8988T (cell line): Measurements from ENCODE around the gene SPAAR.
"Not testable (repeated sequence)": the region's sequence is repeated elsewhere in the genome, so short reads cannot be mapped to it uniquely, and the experiment has no call there.

Source experiments
- DNase-seq: peaks from one replicate; pipeline ENCODE4 v3.0.0; 2011

Gene SPAAR, protein sequence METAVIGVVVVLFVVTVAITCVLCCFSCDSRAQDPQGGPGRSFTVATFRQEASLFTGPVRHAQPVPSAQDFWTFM

DNA sequence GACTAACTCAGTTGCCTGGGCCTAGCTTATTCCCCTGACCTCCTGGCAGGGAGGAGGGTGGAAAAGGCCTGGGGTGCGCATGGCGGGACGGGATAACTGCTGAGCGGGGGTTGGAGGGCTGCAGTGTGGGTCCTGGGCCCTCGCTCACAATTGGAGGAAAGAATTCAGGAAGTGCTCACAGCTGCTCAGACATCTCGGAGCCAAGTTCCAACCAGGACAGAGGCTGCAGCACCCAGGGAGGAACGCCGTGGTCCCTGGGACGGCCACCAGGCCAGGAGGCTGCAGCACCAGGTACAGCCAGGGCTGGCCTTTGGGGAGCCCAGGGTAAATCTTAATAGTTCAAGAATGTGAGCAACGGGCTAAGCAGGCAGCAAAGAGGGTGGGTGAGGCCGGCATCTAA, at the start of gene SPAAR:
TSS of gene SPAAR (plus strand) at position 217 of the 400 bp plus-strand sequence. CDS start 974 bp downstream, outside the sequence.
- DNase-seq = no peak

DNA sequence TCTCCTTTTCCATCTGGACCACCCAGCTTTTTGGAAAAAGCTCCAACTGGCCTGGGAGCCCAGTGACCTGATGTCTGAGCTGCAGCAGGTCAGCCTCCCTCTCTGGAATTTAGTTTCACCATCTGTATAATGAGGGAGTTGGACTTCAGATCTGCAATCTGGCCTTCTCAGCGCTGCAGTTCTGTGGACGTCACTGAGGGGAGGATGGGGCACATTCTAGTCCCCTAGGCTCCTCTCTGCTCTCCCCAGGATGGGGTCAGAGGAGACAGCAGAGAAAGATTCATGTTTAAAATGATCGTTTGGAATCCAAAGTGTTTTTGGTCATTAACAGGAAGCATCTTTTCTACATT, 49.3 kb upstream of the SPAAR start:
- no peak for DNase-seq

DNA sequence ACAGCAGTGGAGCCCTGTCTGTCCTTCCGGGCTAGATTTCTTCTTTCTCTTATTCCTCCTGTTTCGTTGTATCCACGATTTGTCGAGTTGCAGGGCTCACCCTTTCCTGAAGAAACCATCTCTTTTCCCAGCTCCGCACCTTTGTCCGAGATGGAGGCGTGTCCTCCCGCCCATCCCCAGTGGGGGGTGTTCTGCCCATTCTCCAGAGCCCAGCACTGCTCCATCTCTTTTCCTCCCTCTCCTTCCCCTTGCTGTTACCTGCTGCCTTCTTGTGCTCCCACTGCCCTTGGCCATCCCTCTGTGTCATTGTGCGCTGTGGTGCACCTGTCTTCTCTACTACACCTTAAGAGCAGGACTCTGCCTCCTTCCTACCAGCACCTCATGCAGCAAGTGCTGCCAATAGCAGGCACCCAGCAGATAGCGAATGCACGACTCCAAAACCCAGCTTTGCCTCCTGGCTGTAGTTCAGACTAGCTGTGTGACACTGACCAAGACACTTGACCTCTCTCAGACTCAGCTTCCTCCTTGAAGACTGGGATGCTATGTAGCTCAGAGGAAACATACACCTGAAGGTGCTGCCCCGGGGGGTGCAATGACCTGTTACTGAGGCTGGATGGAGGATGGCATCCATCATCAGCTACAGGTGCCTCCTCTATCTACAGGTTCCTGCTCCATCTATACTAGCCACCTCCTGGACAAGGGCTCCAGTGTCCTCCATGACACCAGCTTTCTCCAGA, 48.0 kb upstream of the SPAAR start:
- no peak for DNase-seq

DNA sequence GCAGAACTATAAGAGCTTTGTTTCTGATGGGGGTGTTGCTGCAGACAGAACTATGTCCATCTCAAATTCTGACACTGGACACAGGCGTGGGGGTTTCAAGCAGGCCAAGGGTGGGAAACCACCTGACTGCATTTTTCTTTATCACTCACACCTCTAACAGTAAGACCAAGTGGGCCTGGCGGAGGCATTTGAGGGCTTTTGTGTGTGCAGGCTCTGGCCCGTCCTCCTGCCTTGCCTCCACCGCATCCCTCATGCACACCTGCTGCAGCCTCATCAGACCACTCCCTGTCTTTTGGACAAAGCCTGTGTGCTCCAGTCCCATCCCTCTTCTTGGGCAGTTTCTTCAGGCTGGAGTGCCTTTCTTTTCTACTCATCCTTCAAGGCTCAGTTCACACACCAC, 47.0 kb upstream of the SPAAR start:
- DNase-seq = no peak

DNA sequence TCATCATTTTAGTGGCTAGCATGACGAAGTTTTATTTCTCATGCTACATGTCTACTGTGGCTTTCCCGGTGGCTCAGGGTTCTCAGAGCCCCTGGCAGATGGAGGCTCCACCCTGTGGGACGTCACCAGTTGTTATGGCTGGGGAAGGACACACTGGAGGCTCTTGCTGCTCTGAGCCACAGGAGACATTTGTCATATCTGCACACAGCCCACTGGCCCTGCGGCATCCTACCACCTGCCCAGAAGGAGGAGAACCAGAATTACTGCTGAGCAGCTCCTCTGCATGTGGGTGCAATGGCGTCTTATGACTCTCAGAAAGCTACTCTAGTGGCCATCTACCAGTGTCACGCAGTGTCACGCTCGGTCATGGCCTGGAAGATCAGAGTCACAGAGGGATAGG, 45.7 kb upstream of the SPAAR start:
- DNase-seq = no peak

DNA sequence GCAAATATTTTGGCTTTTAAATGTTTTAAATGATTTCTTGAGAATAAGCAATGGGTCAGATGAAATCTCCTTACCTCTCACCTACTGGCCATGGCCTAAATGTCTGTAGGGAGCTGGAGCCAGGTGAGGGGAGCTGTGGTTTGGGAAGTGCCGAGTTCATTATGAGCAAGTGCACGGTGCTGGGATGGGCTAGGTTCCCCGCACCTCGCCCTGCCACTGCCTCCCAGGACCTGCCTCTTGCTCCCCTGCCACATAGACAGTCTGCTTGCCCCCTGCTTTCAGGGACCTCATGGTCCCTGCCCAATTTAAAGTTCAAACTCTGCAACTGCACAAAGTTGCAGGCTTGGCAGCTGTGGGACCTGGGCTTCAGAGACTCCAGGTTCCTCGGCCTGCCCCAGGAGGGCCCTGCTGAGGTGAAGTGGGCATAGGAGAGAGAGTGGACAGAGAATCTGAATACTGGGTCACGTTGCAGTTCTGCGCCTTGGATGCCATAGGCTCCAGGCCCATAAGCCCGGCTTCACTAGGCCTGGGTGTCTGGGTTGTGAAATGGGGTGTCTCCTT, 44.5 kb upstream of the SPAAR start:
- no peak for DNase-seq

DNA sequence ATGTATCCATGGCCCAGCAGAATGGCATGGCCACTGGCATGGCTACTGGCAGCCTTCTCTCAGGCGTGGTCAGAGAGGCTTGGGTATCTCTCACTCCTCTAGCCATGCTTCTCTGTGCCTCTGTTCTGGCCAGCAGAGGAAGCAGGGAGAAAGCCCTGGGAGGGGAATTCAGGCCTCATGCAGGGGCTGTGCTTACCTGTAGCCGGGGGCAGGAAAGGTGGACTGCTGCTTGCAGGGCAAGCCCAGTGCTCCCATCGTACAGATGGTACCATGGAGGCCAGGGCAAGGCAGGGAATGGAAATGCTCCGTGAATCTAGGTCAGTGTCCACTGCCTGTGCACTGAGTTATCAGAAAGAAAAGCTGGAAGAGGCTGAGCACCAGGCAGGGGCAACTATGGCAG, 41.8 kb upstream of the SPAAR start:
- DNase-seq = no peak

DNA sequence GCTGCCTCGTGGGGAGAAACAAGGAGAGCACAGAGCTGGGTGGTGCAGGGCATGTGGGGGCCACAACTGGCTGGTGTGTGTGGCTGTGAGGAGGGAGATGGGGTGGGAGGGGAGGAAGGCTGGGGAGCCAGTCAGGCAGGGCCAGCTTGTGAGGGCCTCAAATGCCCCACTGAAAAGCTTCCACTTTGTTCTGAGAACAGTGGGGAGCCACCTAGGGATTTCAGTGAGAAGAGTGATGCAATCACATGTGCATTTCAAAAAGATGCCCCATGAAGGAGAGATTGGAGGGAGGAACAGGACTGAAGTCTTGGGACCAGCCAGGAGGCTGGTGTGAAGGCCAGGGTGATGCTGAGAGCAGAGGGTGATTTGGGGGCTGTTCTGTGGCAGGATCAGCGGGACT, 40.4 kb upstream of the SPAAR start:
- no peak for DNase-seq

DNA sequence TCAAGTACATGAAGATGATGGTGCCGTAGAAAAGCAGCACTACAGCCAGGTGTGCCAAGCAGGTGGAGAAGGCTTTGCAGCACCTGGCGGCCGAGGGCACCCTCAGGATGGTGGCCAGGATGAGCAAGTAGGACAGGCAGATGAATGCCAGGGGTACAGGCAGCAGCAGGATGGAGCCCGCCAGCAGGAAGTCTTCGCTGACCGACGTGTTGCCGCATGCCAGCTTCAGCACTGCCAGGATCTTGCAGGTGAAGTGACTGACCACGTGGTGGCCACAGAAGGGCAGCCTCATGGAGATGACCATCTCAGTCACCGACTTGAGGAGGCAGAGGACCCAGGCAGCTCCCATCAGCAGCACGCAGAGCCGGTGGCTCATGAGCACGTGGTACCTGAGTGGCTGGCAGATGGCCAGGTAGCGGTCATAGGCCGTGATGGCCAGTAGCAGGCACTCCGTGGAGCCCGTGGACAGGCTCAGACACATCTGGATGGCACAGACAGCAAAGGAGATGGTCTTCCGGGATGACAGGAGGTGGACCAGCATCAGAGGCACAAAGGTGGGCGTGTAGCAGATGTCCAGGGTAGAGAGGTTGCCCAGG, 39.6 kb upstream of the SPAAR start:
- no peak for DNase-seq

DNA sequence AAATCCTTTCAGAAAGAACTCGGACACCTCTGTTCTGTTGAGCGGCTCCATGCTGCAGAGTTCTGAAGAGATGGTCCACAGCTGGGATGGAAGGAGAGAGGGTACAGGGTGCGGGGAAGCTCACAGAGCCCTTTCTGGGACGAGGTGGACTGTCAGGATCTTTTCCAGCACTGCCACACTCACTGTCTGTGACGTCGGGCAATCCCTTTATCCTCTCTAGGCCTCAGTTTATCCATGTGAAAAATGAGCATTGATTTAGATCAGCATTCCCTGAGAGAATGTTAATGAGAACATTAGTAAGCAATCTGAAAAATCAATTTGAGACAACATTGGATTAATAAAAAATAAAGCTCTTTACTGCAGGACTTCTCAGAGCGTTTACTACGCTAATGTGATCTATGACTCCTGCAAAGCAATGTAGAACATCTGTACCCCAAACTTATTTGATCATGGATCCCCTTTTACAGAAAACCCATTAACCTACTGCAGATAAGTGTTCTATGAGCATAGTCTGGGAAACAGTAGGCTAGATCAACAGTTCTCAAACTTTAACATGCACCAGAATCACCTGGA, 38.9 kb upstream of the SPAAR start, which contains the start of gene OR13J1:
TSS of gene OR13J1 (minus strand) at position 51 of the 573 bp plus-strand sequence. CDS start at position 51, 0 bp downstream.
- DNase-seq = no peak

DNA sequence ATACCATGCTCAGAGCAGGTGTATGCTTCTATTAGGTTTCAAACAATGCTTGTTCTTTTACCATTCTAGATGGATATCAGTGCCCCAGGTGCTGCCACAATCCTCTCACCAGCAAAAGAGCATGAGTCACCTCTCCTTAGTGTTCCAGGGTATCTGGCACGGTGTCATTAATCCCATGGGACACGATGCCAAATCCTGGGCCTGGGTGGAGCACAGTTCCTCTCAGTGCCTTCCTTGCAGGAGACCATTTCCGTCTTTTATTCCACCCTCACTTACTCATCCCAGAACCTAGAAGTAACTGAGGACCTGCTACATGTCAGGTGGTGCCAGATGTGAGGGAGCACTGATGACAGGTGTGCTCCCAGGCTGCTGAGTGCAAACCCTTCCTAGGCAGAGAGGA, 37.7 kb upstream of the SPAAR start:
- no peak for DNase-seq

DNA sequence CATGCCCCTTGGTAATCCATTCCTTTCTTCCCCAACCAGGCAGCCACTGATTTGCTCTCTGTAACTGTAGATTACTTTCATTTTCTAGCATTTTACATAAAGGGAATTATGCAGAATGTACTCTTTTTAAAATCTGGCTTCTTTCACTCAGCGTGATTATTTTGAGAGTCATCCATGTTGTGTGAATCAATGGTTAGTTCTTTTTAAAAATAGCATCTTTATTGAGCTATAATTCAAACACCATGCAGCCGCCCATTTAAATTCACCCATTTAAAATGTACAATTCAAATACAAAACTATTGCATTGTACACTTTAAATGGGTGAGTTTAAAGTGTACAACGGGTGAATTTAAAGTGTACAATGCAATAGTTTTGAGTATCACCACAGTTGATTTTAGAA, 36.8 kb upstream of the SPAAR start:
- DNase-seq = no peak

DNA sequence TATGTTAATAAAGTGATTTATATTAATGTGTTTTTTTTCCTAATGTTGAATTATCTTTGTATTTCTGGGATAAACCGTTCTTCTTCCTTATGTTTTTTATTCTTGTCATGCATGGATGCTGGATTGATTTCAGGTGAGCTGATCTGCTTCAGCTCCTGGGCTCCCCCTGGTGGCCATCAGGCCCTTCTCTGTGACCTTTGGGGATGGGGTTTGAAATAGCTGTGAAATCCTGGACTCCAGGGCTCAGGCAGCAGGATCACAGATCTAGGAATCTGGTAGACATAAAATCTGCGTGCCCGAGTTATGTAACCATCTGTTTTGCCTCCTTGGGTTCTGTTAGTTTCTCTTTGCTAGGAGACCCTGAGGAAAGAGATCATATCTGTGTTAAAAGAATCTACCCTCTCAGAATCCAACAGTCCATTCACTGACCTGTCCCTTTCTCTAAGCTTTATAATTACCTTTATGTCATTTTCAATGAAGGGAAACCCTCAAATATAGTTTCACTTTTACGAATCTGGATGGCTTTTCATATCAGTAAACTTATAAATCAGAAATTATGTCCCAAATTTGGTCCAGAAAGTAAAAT, 26.9 kb upstream of the SPAAR start:
- no peak for DNase-seq

DNA sequence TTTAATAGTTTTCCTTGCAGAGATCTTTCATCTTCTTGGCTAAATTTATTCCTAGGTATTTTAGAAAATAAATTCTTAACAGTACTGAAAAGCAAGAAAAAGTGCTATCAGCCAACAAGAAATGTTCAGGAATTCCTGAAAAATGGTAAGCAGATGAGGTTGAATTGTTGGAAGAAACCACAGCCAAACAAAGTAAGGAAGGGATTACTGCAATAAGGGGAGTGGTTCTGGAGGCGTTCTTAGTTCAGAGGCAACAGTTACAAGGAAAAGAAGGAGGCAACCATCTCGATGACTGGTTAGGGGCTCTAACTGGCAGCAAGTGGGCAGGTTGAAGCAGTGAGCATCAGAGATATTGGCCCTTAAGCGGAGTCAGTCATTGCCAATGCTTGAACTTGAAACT, 26.3 kb upstream of the SPAAR start:
- no peak for DNase-seq

DNA sequence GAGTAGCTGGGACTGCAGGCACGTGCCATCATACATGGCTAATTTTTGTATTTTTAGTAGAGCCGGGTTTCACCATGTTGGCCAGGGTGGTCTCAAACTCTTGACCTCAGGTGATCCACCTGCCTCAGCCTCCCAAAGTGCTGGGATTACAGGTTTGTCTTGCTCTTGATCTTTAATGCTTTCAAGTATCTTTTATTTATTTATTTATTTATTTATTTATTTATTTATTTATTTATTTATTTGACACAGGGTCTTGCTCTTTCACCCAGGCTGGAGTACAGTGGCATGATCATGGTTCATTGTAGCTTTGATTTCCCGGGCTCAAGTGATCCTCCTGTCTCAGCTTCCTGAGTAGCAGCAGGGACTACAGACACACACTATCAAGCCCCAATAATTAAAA, 24.4 kb upstream of the SPAAR start:
- DNase-seq = not testable (repeated sequence)

DNA sequence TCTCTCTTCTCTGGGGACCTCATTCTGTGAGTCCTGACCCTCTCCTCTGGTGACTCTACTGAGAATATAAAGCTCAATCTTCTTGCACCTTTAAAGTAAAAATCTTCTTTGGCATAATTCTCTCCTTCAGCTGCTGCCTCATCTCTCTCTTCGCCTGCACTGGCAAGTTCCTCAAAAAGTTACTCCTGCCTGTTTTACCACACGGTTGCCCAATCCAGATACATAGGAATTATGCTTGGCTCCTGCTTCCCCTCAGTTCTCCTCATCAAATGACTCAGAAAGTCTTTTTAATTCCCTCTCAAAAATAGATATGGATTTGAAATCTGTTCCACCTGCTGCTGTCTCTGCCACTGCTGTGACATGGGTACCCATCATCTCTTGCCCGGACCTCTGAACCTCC, 17.6 kb upstream of the SPAAR start:
- no peak for DNase-seq

DNA sequence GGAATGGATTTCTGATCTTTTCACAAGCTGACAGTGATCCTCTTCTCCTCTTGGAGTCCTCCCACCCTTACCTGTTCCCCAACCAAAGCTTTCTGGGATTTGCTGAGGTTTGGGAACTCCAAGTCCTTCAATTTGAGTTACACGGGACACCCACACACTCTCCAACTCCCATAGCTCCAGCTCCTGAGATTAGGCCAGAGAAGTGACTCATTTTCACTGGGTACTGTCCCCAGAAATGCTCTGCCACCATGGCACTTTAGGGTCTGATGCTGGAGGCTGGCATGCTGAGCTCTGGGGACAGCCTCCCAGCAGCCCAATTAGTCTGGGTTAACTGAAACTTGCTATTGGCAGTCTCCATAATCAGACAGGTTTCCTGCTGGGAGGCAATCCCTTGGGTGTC, 17.2 kb upstream of the SPAAR start:
- DNase-seq = no peak

DNA sequence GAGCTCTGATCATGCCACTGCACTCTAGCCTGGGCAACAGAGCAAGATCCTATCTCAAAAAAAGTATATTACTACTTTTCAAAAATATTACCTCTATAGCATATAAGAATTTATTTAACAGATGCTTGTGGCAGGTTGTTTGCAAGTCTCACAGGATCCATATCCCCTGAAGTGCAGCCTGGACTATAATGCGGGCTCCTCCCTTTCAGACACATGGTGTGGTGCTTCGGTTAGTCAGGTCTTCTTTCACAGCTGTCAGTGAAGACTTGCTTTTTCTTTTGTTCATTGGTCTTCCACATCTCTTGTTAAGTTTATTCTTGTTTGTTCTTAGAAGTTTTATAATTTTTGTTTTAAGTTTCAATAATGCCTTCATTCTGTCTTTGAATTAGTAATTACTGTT, 12.7 kb upstream of the SPAAR start:
- no peak for DNase-seq

DNA sequence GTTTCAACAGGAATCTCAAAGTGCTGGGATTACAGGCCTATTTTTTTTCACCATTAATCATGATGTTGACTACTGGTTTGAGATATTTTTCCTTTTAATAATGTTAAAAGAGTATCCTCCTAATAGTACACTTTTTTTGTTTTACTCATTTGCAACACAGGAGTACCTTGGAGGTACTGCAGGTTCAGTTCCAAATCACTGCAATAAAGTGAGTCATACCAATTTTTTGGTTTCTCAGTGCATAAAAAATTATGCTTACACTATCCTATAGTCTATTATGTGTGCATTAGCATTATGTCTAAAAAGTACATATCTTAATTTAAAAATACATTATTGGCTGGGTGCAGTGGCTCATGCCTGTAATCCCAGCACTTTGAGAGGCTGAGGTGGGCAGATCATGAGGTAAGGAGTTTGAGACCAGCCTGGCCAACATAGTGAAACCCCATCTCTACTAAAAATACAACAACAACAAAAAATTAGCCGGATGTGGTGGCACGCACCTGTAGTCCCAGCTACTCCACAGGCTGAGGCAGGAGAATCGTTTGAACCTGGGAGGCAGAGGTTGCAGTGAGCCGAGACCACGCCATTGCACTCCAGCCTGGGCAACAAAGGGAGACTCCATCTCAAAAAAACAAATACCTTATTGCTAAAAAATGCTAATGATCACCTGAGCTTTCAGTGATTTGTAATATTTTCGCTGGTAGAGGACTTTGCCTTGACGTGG, 11.8 kb upstream of the SPAAR start:
- not testable (repeated sequence) for DNase-seq

DNA sequence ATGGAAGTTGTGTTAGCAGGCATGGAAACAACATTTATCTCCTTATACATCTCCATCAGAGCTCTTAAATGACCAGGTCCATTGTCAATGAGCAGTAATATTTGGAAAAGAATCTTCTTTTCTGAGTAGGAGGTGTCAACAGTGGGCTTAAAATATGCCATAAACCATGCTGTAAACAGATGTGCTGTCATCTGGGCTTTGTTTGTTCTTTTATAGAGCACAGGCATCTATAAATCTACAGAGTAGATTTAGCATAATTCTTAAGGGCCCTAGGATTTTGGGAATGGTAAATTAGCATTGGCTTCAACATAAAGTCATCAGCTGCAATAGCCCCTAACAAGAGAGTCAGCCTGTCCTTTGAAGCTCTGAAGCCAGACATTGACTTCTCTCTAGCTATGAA, 11.0 kb upstream of the SPAAR start:
- DNase-seq = no peak

DNA sequence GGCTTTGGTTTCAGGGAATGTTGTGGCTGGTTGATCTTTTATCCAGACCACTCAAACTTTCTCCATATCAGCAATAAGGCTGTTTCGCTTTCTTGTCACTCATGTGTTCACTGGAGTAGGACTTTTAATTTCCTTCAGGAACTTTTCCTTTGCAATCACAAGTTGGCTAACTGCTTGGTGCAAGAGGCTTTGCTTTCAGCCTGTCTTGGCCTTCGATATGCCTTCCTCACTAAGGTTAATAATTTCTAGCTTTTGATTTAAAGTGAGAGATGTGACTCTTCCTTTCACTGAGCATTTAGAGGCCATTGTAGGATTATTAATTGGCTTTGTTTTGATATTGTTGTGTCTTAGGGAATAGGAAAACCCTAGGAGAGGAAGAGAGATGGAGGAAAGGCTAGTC, 10.3 kb upstream of the SPAAR start:
- DNase-seq = no peak

DNA sequence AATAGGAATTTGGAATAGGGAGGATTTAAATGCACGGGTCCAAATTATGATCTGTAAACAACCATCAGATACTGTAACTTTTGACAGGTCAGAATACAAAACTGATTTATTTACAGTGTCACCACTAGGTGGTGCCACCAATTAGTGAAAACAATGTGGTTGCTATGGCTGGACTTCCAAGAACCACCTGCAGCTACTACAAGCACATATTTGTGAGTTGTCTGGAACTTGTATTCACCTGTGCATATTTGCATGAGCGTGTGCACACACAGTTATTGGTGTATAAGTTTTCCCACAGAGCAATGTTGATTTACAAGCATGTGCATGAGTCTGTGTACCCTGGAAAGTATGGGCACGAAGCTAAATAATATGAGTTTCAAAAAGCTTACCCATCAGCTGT, 6.2 kb upstream of the SPAAR start:
- no peak for DNase-seq

DNA sequence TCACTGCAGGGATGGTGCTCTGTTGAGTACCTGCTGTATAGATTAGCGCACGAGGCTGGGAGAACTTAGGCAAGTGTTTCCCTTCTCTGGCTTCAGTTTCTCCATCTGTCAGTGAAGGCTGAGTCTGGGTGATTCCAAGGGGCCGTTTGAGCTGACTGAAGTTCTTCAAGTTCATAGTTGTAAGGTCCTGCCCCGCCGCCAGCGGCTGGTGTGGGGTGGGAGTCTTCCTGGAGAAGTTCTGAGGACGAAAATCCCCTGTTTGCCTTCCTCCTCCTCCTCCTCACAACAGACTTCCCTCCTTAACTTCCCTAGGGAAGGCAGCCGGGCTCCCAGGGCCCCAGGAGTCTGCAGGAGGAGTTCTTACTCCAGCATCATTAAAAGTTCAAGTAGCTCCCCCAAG, 5.0 kb upstream of the SPAAR start:
- DNase-seq = no peak
